ENCODE data around the gene FHAD1.

The FHAD1 gene

DNA sequence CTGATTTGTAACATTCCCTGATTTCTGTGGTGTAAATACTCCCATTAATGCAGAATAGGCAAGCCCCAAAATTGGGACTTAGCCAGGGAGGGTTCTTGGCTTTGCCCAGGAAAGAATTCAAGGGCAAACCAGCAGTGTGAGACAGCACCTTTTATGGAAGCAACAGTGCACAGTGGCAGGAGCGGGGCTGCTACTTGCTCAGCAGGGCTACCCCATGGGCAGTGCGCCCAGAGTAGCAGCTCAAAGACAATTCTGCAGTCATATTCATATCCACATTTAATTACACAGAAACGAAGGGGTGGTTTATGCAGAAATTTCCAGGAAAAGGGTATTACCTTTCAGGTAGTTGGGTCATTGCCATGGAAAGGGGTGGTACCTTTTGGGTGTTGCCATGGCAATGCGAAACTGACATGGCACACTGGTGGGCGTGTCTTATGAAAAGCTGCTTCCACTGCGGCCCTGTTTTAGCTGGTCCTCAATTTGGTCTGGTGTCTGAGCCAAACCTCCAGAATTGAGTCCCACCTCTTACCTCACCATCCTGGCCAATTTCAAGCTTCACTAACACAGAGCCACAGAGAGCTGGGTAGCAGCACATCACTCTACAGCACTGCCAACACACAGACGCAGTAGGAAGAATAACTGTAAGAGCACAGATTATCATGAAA is 35.9 kb downstream of the FHAD1 start:
- DNase-seq (ENCODE audit: low read depth) = no peak
- H3K4me3 ChIP-seq (ENCODE audit: low read length) = no peak overlapping the region
- TF ChIP-seq, protein P1, sequence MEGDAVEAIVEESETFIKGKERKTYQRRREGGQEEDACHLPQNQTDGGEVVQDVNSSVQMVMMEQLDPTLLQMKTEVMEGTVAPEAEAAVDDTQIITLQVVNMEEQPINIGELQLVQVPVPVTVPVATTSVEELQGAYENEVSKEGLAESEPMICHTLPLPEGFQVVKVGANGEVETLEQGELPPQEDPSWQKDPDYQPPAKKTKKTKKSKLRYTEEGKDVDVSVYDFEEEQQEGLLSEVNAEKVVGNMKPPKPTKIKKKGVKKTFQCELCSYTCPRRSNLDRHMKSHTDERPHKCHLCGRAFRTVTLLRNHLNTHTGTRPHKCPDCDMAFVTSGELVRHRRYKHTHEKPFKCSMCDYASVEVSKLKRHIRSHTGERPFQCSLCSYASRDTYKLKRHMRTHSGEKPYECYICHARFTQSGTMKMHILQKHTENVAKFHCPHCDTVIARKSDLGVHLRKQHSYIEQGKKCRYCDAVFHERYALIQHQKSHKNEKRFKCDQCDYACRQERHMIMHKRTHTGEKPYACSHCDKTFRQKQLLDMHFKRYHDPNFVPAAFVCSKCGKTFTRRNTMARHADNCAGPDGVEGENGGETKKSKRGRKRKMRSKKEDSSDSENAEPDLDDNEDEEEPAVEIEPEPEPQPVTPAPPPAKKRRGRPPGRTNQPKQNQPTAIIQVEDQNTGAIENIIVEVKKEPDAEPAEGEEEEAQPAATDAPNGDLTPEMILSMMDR (conservative IDR thresholded peaks at IDR 0.05; ENCODE audit: low read depth, low read length) = no peak

DNA sequence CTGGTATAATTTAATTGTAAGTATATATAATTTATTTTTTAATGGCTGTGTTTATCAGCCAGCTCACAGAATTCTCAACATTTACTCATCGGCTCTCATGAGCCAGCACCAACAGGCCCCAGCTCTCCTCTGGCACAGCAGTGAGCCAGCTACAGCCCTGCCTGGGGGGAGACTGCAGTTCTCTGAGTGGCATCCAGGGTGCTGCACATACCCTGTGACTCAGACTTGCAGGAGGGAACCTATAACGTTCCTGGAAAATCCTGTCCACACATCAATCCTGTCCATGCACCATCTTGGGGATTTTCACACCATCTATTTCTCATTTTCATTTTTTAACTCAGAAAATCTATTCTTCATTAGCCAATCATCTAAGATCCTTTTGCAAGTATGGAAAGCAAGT is 36.5 kb downstream of the FHAD1 start:
- TF ChIP-seq, protein P1 (conservative IDR thresholded peaks at IDR 0.05; ENCODE audit: low read depth, low read length) = peak; percentile 23
- no peak overlapping the region for H3K4me3 ChIP-seq (ENCODE audit: low read length)
- no peak for DNase-seq (ENCODE audit: low read depth)

DNA sequence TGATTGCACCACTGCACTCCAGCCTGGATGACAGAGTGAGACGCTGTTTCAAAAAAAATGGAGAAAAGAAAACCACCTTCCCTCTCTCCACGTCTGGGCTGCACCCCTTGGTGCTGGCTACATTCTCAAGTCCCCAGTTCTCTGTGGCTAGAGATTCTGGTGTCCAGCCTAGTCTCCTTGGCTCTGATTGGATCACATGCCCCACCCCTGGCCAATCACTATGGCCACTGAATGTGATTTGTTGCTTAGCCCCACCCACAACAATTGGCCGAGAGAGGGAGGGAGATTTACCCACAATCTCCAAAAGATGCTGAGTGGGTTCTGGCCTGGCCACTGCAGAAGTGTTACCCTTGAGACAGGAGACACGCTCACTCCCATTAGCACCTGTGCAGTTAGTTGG is 39.4 kb downstream of the FHAD1 start:
- no peak for DNase-seq (ENCODE audit: low read depth)
- no peak overlapping the region for H3K4me3 ChIP-seq (ENCODE audit: low read length)
- TF ChIP-seq, protein P1 (conservative IDR thresholded peaks at IDR 0.05; ENCODE audit: low read depth, low read length) = no peak

DNA sequence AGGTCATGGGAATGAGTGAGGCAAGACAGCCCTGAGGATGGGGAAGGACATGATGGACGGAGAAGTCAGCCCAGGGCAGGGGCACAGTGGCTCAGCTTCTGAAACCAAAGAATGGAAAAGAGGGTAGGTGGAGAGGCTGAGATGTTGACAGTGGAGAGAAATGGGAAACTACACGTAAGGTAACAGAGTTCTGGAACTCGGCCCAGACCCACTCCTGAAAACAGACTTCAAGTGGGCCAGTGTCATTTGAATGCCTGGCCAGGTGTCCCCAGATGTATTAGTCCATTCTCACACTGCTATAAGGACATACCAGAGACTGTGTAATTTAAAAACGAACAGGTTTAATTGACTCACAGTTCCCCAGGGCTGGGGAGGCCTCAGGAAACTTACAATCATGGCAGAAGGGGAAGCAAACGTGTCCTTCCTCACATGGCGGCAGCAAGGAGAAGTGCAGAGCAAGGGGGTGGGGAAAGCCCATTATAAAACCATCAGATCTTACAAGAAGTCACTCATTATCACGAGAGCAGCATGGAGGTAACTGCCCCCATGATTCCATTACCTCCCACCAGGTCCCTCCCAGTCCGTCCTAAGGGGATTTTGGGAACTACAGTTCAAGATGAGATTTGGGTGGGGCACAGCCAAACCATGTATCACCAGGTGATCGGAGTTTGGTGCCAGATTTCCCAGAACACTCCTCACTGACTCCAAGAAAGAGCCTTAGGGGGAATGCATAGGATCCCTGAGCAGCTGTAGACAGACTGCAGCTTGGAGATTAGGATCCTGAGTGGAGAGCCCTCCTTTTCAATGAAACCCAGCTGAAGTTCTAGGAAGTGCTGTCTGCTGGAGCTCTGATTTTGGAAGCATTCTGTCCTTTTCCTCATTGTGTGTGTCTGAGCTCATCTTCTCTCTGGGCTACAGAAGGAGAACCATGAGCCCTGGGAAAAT is 40.3 kb downstream of the FHAD1 start:
- H3K4me3 ChIP-seq (ENCODE audit: low read length) = no peak overlapping the region
- TF ChIP-seq, protein P1 (conservative IDR thresholded peaks at IDR 0.05; ENCODE audit: low read depth, low read length) = no peak
- DNase-seq (ENCODE audit: low read depth) = no peak

DNA sequence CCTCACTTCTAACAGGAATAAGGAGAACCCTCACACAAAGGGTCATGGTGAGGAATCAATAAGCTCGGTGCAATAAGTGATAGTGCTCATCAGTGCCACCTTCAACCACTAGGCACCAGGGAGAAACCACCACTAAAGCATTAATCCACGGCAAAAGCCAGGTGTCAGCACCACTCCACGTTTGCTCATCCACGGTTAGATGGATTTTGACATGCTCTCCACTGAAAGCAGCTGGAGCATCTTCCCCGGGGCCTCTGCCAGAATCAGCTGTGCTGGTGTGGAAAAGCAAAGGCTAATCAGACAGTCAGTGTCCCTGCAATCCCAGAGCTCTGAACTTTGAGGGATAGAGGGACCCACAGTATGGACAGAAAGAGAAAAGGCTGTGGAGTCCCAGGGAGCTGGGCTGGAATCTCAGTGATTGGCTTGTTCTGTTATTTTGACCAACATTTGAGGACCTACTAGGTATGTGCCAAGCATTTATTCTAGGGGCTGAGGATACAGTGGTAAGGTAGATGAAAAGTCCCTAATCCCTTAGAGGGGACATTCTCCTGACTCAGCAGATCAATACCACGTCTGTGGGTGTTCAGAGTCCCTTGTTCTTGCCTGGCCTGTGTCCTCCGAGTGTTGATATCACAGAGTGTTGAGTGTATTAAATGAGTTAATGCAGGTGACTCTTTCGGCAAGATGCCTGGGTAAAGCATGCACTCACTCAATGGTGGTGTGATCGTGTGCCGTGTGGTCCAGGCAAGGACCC is 41.3 kb downstream of the FHAD1 start:
- DNase-seq (ENCODE audit: low read depth) = no peak
- H3K4me3 ChIP-seq (ENCODE audit: low read length) = no peak overlapping the region
- TF ChIP-seq, protein P1 (conservative IDR thresholded peaks at IDR 0.05; ENCODE audit: low read depth, low read length) = no peak

DNA sequence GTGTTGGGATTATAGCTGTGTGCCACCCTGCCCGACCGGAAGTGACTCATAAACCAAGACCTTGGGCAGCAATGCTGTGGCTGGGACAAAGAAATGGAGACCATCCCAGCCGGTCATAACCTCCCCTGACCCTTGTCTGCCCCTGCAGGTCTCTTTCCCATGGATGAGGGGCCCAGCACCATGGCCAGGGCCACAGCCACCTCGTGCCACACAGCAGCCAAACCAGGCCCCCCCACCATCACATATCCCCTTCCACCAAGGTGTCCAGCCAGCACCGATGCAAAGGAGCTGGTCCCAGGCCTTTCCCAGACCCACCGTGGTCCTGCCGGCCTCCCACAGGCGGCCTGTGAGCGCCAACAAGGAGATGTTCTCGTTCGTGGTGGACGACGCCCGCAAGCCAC is 42.2 kb downstream of the FHAD1 start:
- TF ChIP-seq, protein P1 (conservative IDR thresholded peaks at IDR 0.05; ENCODE audit: low read depth, low read length) = no peak
- no peak for DNase-seq (ENCODE audit: low read depth)
- H3K4me3 ChIP-seq (ENCODE audit: low read length) = no peak overlapping the region
